22Rv1 (cell line): Measurements from ENCODE around the gene PCARE.

Source experiments
- CTCF ChIP-seq: fragments of 450-650 bp; IDR thresholded peaks from 2 replicates; pipeline ENCODE4 v1.5.1; 2017; ENCODE audit warnings: mild to moderate bottlenecking
- ZFX ChIP-seq: fragments of 450-650 bp; IDR thresholded peaks from 2 replicates; pipeline ENCODE4 v1.6.1; 2017; ENCODE audit warnings: antibody characterized with exemption, borderline replicate concordance

- no peak for TF ChIP-seq CTCF
- no peak for TF ChIP-seq ZFX
Measured at GRCh38 chr2:29060441-29060840, 13.9 kb downstream of the PCARE start.
